IMR-90 (cell line): ENCODE measurements around the gene PHEX. TPM values are rescaled to one million over a fixed set of nuclear protein-coding genes. Genes with fewer than 3 reads are reported as not detected.

Source experiments
- ATAC-seq: fragments of 200-7000 bp; cut with Tn5 transposase; 2 replicates; pipeline ENCODE4 v1.9.1; 2020; ENCODE audit warnings: low read depth, mild to moderate bottlenecking, moderate library complexity
- BruUV-seq: library from RNA; stranded (reverse); fragments of 400-500 nt; replicated peaks from 2 replicates; lab custom pipeline; 2021; lab: Mats Ljungman, UMichigan
- CTCF ChIA-PET: fragments of 300-600 bp; formaldehyde crosslinking; extraction: SDS; loops from one replicate; lab custom pipeline; 2021; ENCODE audit warnings: antibody characterized with exemption; lab: Yijun Ruan, JAX
- POLR2A ChIA-PET: fragments of 300-600 bp; sonication (Branson Sonifier 250); formaldehyde crosslinking; loops from one replicate; lab custom pipeline; 2022; ENCODE audit warnings: antibody characterized with exemption; ENCODE audit not compliant: unreplicated experiment; lab: Charles Lee
- DNase-seq: peaks from one replicate; pipeline ENCODE4 v3.0.0; 2013
- H2AFZ ChIP-seq: replicated peaks from 2 replicates; pipeline ENCODE3; 2013; ENCODE audit warnings: low read length, mild to moderate bottlenecking; ENCODE audit not compliant: poor library complexity
- H2AK5ac ChIP-seq: 2 replicates; pipeline ENCODE4 v1.6.1; 2013; ENCODE audit warnings: low read depth, low read length, inconsistent platforms
- H2AK9ac ChIP-seq: replicated peaks from 2 replicates; pipeline ENCODE3; 2013; ENCODE audit warnings: mild to moderate bottlenecking, low read depth, low read length, moderate library complexity; ENCODE audit not compliant: poor library complexity
- H2BK120ac ChIP-seq: 2 replicates; pipeline ENCODE4 v1.6.1; 2013; ENCODE audit warnings: low read depth, low read length, inconsistent platforms
- H2BK15ac ChIP-seq: 3 replicates; pipeline ENCODE4 v1.6.1; 2013; ENCODE audit warnings: low read depth, low read length, inconsistent platforms
- H2BK20ac ChIP-seq: 2 replicates; pipeline ENCODE4 v1.6.1; 2013; ENCODE audit warnings: low read depth, mild to moderate bottlenecking, inconsistent platforms, low read length, moderate library complexity
- H2BK5ac ChIP-seq: 2 replicates; pipeline ENCODE4 v1.6.1; 2013; ENCODE audit warnings: mild to moderate bottlenecking, low read depth, low read length, inconsistent platforms; ENCODE audit not compliant: poor library complexity, severe bottlenecking
- H3K14ac ChIP-seq: replicated peaks from 2 replicates; pipeline ENCODE4 v1.6.1; 2013; ENCODE audit warnings: low read depth, low read length, inconsistent platforms
- H3K18ac ChIP-seq: 2 replicates; pipeline ENCODE4 v1.6.1; 2013; ENCODE audit warnings: low read depth, low read length, control low read depth
- H3K23ac ChIP-seq: 2 replicates; pipeline ENCODE4 v1.6.1; 2013; ENCODE audit warnings: low read depth, low read length, inconsistent platforms
- H3K27ac ChIP-seq: 2 replicates; pipeline ENCODE4 v1.5.1; 2013; ENCODE audit warnings: mild to moderate bottlenecking, control low read depth, low read length; ENCODE audit not compliant: insufficient read depth
- H3K27me3 ChIP-seq: 2 replicates; pipeline ENCODE4 v1.6.1; 2013; ENCODE audit warnings: low read length; ENCODE audit not compliant: control insufficient read depth, insufficient read depth
- H3K36me3 ChIP-seq: 2 replicates; pipeline ENCODE4 v1.6.1; 2013; ENCODE audit warnings: low read length, mixed read lengths; ENCODE audit not compliant: control insufficient read depth, insufficient read depth
- H3K4ac ChIP-seq: 2 replicates; pipeline ENCODE4 v1.6.1; 2013; ENCODE audit warnings: low read depth, low read length, inconsistent platforms
- H3K4me1 ChIP-seq: 2 replicates; pipeline ENCODE4 v1.6.1; 2013; ENCODE audit warnings: low read length, mixed read lengths; ENCODE audit not compliant: control insufficient read depth, insufficient read depth
- H3K4me2 ChIP-seq: 2 replicates; pipeline ENCODE4 v1.6.1; 2013; ENCODE audit warnings: low read depth, mild to moderate bottlenecking, control low read depth, low read length, moderate library complexity
- H3K4me3 ChIP-seq: 2 replicates; pipeline ENCODE4 v1.5.1; 2013; ENCODE audit warnings: low read depth, mild to moderate bottlenecking, control low read depth, low read length, moderate library complexity; ENCODE audit not compliant: insufficient read depth
- H3K56ac ChIP-seq: 2 replicates; pipeline ENCODE4 v1.6.1; 2013; ENCODE audit warnings: low read length, inconsistent platforms; ENCODE audit not compliant: insufficient read depth; ENCODE audit errors: extremely low read depth
- H3K79me1 ChIP-seq, 2 experiments: 2 replicates each; pipeline ENCODE4 v1.6.1; 2013; ENCODE audit warnings: low read length in 2 of 2, inconsistent platforms in 1 of 2, low read depth in 1 of 2
- H3K9ac ChIP-seq: 2 replicates; pipeline ENCODE4 v1.6.1; 2013; ENCODE audit warnings: low read depth, low read length, control low read depth
- H3K9me1 ChIP-seq: 2 replicates; pipeline ENCODE4 v1.6.1; 2013; ENCODE audit warnings: low read length, inconsistent platforms; ENCODE audit not compliant: insufficient read depth
- H3K9me3 ChIP-seq: 2 replicates; pipeline ENCODE4 v1.6.1; 2013; ENCODE audit warnings: low read length; ENCODE audit not compliant: control insufficient read depth, insufficient read depth
- H4K20me1 ChIP-seq: 2 replicates; pipeline ENCODE4 v1.6.1; 2013; ENCODE audit warnings: low read length, inconsistent platforms; ENCODE audit not compliant: insufficient read depth
- H4K5ac ChIP-seq: 2 replicates; pipeline ENCODE4 v1.6.1; 2013; ENCODE audit warnings: mild to moderate bottlenecking, low read depth, low read length, control low read depth
- H4K8ac ChIP-seq, 2 experiments: 2 replicates each; pipeline ENCODE4 v1.6.1; 2013; ENCODE audit warnings: low read depth in 2 of 2, low read length in 2 of 2, control low read depth in 1 of 2, inconsistent platforms in 1 of 2
- H4K91ac ChIP-seq: 2 replicates; pipeline ENCODE4 v1.6.1; 2013; ENCODE audit warnings: low read depth, low read length, inconsistent platforms; ENCODE audit not compliant: insufficient read depth
- BHLHE40 ChIP-seq: fragments of 150-350 bp; IDR thresholded peaks from 2 replicates; pipeline ENCODE4 v1.6.1; 2016; ENCODE audit warnings: mild to moderate bottlenecking, low read depth, low read length
- FOS ChIP-seq: fragments of 150-350 bp; IDR thresholded peaks from 2 replicates; pipeline ENCODE4 v1.6.1; 2016; ENCODE audit warnings: low read depth, low read length
- MAZ ChIP-seq: IDR thresholded peaks from 2 replicates; pipeline ENCODE4 v1.6.1; 2012; ENCODE audit warnings: low read depth, mild to moderate bottlenecking, low read length, improper control_type of control experiment, moderate library complexity, borderline replicate concordance
- RCOR1 ChIP-seq: IDR thresholded peaks from 2 replicates; pipeline ENCODE4 v1.6.1; 2012; ENCODE audit warnings: mild to moderate bottlenecking, low read length, improper control_type of control experiment; ENCODE audit not compliant: insufficient replicate concordance
- RFX5 ChIP-seq: IDR thresholded peaks from 2 replicates; pipeline ENCODE4 v1.8.0; 2012; ENCODE audit warnings: low read depth, mild to moderate bottlenecking, low read length, moderate library complexity
- WGBS, 2 experiments: methylation state at CpG; one replicate each; pipeline versions ENCODE4 v1.1.5 to v1.1.7; 2013; ENCODE audit warnings: missing lambda C conversion rate in 2 of 2; ENCODE audit not compliant: insufficient read length in 1 of 2; ENCODE audit errors: extremely low coverage in 2 of 2; 5-methylcytosine and 5-hydroxymethylcytosine counted together
- dilution Hi-C: fragments of 300-500 bp; cut with HindIII; formaldehyde crosslinking; loops from one replicate; pipeline ENCODE4 v1.14.3; 2018; ENCODE audit warnings: low sequenced_read_pairs; ENCODE audit not compliant: unreplicated experiment
- in situ Hi-C: fragments of 300-500 bp; cut with MboI; formaldehyde crosslinking; loops from 3 replicates; pipeline ENCODE4 v1.14.3; 2019; ENCODE audit warnings: low sequenced_read_pairs, inconsistent platforms, mixed read lengths
- intact Hi-C: fragments of 100-400 bp; cut with micrococcal nuclease; formaldehyde crosslinking; loops from 2 replicates; pipeline ENCODE4 v1.10.0; 2022
- polyA plus RNA-seq, 3 experiments: library from polyadenylated mRNA; depleted of rRNA; stranded (reverse); fragments of >200 nt; gene quantifications; 2 replicates each; pipeline ENCODE4 v1.2.3, GENCODE V29; 2012; ENCODE audit warnings: low replicate concordance in 1 of 3
- total RNA-seq: library from RNA; depleted of rRNA; stranded (reverse); fragments of >200 nt; gene quantifications from 2 replicates; pipeline ENCODE4 v1.2.3, GENCODE V29; 2012
- TF ChIP-seq, protein P1 (sequence below): fragments of 150-350 bp; IDR thresholded peaks from 2 replicates; pipeline ENCODE4 v1.6.1; 2017; ENCODE audit warnings: mild to moderate bottlenecking, antibody characterized with exemption, low read length, low read depth

PHEX gene
- total and polyA plus RNA-seq, 2 of the 4 experiments (the other 2 are of a cell fraction), result 0.10 to 0.18 TPM

DNA sequence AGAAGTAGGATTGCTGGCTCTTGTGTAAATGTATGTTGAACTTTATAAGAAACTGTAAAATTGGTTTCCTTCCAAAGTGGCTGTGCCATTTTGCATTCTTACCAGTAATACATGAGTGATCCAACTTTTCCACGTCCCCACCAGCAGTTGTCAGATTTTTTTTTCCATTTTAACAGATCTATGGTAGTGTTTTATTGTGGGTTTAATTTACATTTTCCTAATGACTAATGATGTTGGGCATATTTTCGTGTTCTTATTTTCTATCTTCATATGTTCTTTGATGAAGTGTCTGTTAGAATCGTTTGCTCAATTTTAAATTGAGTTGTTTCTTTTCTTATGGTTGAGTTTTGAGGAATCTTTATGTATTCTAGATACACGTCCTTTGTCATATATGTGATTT lies 56.2 kb downstream of the PHEX start:
- Histone ChIP-seq H3K18ac (no peak overlapping the region), H2AFZ (no peak overlapping the region), H2BK5ac (no peak overlapping the region), H3K56ac (no peak overlapping the region), H3K4me1 (no peaks in the 10 kb centered on the region; the same call in none of the 2 replicates), H4K91ac (no peak overlapping the region), H3K27me3 (no peaks in the 10 kb centered on the region), H2BK20ac (no peak overlapping the region), H3K9me1 (no peaks in the 10 kb centered on the region), H4K20me1 (no peaks in the 10 kb centered on the region), H3K4me3 (no peak overlapping the region), H3K4ac (no peak overlapping the region), H3K4me2 (no peak overlapping the region), H4K5ac (no peak overlapping the region), H3K27ac (no peak overlapping the region), H2AK9ac (no peak overlapping the region), H3K79me1 (no peaks in the 10 kb centered on the region), H2AK5ac (no peak overlapping the region), H3K14ac (no peak overlapping the region), H3K23ac (no peak overlapping the region), H3K36me3 (no peaks in the 10 kb centered on the region), H2BK120ac (no peak overlapping the region), H3K9ac (no peak overlapping the region), H3K9me3 (no peaks in the 10 kb centered on the region), H4K8ac (no peak overlapping the region), H2BK15ac (no peak overlapping the region)
- intact Hi-C loops (loop anchor here (10.0 kb wide), 1 partner anchor 1526 kb away; no protein-coding TSS in a partner anchor), in situ Hi-C loops (no loop called here), dilution Hi-C loops (no loop called here)
- WGBS, 2 experiments, result no CpG with 5 or more reads among the region's 4 CpGs
- ChIA-PET CTCF (no interaction called here), POLR2A (no interaction called here)
- TF ChIP-seq BHLHE40 (no peak), RFX5 (no peak), MAZ (no peak), RCOR1 (no peak), FOS (no peak)
- TF ChIP-seq, protein P1, sequence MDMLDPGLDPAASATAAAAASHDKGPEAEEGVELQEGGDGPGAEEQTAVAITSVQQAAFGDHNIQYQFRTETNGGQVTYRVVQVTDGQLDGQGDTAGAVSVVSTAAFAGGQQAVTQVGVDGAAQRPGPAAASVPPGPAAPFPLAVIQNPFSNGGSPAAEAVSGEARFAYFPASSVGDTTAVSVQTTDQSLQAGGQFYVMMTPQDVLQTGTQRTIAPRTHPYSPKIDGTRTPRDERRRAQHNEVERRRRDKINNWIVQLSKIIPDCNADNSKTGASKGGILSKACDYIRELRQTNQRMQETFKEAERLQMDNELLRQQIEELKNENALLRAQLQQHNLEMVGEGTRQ, result no peak
- no TSS peak for BruUV-seq
- no peak for DNase-seq
- no peak for ATAC-seq
